ENCODE results near the gene KLHL12.

GRCh38 chr1:202959276-202959620 lies 32.2 kb upstream of the KLHL12 start:
- TF ChIP-seq POLR2A (IDR thresholded peaks at IDR 0.05; ENCODE audit: low read depth, low read length) (no peak), CTCF (IDR thresholded peaks at IDR 0.05; ENCODE audit: extremely low read depth in 1 of 2, insufficient read depth in 1 of 2, low read depth in 1 of 2, low read length in 2 of 2) (no peak), JUN (IDR thresholded peaks at IDR 0.05; ENCODE audit: borderline replicate concordance, insufficient read depth, insufficient read length, low read depth) (no peak), MYC (IDR thresholded peaks at IDR 0.05; ENCODE audit: low read depth, low read length) (no peak), POLR2AphosphoS5 (IDR thresholded peaks at IDR 0.05; ENCODE audit: insufficient read depth, low read depth, low read length) (no peak), EZH2 (IDR thresholded peaks at IDR 0.05; ENCODE audit: borderline replicate concordance, low read depth, low read length, severe bottlenecking) (no peak), GATA2 (IDR thresholded peaks at IDR 0.05; ENCODE audit: insufficient read depth, insufficient read length, low read depth, low read length) (no peak), FOS (IDR thresholded peaks at IDR 0.05; ENCODE audit: borderline replicate concordance, insufficient read depth, low read length) (no peak)

All from endothelial cell of umbilical vein (primary cell).